HG03442 (cell line): Measurements from ENCODE around the gene GZF1.
A peak's percentile ranks its signal among the peaks of the same experiment; 100 is the strongest.
"Not testable (repeated sequence)": the region's sequence is repeated elsewhere in the genome, so short reads cannot be mapped to it uniquely, and the experiment has no call there.

Source experiments
- ATAC-seq: cut with Tn5 transposase; IDR thresholded peaks from one replicate; pipeline ENCODE4 v1.9.1; 2021; ENCODE audit warnings: mild to moderate bottlenecking, moderate library complexity; ENCODE audit not compliant: unreplicated experiment

The GZF1 gene

GRCh38 chr20:23344336-23344735, 17.6 kb upstream of the GZF1 start:
- no peak for ATAC-seq

- no peak for ATAC-seq
Measured at GRCh38 chr20:23346002-23346401, 16.0 kb upstream of the GZF1 start.

GRCh38 chr20:23347791-23348190, 14.2 kb upstream of the GZF1 start:
- no peak for ATAC-seq

- not testable (repeated sequence) for ATAC-seq
Measured at GRCh38 chr20:23348510-23348909, 13.5 kb upstream of the GZF1 start.

DNA sequence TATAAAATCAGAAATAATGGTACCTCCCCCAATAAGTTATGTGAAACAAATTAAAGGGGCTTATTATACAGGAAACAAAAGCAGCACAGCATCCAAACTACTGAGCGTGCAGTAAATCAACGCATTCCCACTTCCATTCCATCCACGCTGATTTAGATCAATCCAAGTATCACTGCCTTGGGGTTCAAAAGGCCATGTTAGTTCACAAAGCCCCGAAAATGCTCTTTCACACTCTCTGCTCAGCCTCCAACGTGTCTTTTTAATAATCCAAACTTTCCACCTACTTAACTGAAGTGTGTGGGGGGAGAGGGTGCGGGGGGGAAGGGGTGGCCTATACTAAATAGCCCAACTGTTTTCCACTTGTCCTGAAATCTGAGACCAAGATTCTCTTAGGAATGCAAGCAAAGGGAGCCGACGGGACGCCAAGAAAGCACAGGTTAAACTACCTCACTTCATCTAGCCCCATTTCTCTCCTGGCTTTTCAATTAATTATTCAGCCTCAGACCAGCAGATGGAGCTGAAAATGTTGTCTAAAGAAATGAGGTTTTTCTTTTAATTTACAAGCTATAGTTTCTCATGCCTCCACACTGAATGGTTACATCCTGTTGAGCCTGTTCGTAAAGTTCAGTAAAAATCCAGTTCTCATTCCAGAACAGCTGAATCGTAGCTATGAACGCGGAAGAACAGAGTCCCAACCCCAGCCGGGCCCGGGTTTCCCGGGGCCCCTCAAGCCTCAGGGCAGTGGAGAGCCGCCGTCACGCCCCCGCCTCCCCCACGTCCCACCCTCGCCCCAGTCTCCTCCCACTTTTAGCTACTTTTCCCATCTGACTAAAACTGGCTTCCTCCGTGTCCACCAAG, 12.4 kb upstream of the GZF1 start:
- ATAC-seq = peak; percentile 21

DNA sequence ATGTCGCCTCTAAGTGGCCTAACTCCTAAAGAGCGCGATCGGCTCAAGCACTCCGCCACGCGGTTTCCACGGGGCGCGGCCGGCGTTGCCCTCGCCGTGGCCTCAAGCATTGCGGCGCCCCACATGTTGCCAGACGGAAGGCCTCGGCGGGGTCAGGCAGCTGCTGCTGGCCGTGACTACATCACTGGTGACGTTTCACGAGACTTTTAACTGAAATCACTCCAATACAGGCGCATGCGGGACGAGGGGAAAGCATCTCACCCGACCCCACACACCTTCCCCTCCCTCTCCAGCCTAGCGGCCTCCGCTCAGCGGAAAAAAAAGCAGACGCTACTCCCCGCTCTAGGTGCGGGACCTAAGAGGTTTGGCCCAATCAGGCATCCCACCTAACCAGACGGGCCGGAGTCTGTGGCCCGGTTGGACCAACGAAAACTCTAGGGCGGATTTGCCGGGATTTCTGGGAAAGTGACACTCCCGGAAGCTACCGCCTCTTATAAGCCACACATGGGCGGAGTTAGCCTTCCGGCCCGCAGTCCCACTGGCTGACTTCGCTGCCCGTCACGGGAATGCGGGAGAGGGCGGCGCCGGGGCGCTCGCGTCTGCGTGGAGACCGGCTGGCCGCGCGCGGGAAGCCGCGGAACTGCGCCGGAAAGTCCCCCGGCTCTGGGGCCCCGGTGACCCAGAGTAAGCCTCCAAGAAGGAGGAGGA, 11.6 kb upstream of the GZF1 start, which contains the start of gene NXT1:
Gene NXT1 (plus strand): TSS at position 596 of the 708 bp plus-strand sequence. CDS start 3,251 bp downstream, outside the sequence.
- ATAC-seq = peak; percentile 81

- ATAC-seq = peak; percentile 26
Measured at GRCh38 chr20:23350904-23351838, 10.8 kb upstream of the GZF1 start.

DNA sequence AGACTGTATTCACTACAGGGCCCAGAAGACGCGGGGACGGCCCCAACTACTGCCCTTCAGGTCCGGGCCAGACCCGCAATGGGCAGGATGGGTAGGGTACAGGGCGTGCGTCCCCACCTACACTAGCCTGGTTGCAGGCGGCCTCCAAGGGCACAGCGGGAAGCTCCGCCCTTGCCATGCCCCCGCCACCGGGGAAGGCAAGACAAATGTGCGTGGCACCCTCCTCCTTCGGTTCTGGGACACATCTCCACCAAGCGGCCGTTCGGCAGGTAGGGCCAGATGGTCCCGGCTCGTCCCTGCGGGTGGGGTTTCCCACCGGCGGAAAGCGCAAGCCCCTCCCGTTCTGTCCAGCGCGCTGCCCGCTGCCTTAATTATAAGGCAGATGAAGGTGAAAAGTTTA, 5.8 kb upstream of the GZF1 start:
- no peak for ATAC-seq

GRCh38 chr20:23357767-23358562, 4.0 kb upstream of the GZF1 start:
- peak; percentile 73 for ATAC-seq

DNA sequence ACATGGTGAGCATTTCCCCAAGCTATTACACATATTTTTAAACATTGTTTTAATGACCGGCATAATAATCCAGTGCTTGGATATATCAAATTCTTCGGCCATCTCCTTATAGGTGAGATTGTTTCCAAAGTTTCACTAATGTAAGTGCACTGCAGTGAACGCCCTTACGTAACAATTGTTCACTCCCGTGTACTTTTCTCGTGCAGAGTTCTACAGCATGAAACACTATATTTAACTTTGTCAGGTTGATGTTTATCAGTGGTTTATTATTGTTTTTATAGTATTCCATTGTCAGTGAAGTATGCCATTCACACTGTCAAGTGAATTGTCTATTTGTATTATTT, 3.4 kb upstream of the GZF1 start:
- ATAC-seq = no peak

DNA sequence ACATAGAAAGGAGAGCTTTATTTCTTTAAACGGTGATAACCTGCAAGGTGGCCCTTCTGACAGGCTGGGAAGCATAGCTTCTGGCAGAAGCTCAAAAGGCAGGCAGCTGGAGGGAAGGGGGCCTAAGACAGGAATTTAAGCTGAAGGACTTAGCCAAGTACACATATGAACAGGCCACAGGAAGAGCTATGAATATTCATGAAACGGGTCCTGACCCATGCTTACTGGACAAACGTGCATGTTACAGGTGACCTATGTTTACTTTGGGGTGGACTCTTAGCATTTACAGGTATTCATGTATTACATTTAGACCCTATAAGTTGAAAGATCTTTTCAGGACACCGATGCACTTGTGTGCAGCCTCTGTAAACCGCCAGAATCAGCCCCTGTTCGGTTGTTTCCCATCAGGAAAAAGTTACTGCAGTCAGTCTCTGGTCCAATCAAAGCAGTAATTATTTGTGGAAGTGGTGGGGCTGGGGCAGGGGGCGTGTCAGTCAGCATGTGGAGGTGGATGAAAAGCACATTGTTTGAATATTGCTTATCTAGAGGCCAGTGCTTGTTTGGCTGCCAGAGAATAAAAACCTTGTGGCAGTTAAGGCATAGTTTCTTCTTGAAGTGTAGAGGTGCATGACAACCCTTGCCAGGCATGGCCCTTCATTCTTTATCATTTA, 2.9 kb upstream of the GZF1 start:
- ATAC-seq = no peak

GRCh38 chr20:23360531-23360930, 1.5 kb upstream of the GZF1 start:
- no peak for ATAC-seq

DNA sequence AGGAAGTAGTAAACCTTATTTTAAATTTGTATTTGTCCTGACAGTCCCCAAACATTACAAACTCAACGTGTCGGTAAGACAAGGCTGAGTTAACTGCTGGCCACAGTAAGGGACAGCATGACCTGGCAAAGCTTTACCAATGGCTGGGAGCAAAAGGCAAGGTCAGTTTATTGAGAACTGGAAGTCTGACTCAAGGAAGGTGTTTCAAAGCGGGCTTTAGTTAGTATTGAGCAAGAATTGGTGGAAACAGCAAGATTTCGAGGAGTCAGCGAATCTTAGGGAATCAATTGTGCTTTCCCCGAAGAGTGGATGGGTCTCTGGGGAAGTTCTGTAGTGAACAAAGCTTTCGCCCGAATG, 885 bp upstream of the GZF1 start:
- no peak for ATAC-seq

DNA sequence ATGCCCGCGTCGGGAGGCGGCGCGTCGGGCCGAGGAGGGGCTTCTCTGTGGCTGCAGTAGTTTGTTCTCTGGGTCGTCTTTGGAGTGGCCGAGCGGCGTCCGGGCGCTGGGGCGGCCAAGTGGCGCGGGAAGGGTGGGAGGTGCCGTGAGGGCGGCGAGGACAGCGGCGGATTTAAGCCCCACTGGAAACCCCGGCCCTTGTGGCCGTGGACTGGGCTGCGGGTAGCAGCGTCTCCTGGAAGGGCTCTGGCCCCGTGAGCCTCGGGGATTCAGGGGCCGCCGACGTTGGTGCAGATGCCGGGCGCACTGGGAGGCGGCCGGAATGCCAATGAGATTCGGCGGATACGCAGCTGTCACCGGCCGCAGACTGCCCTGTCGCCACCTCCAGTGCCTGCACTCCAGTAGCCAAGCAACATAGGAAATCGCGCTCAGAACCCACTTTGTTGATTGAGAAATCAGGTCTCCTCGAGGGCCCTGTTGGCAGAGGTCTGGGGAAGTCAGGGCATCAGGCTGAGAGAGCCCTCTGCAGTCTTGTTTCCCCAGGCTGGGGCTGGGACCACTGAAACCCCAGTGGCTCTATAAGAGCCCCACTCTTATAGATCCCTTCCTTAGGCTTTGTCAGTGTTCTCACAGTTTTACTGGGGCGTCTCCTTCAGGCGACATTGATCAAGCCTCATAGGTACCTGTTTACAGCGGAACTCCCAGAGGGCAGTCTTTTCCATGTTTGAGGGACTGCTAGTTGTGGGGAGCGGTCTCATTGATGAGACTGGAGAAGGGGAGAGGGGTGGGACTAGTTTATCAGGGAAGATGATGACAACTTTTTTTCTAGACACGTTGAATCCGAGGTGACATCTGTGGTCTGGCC, 642 bp downstream of the GZF1 start:
- peak; percentile 6 for ATAC-seq

DNA sequence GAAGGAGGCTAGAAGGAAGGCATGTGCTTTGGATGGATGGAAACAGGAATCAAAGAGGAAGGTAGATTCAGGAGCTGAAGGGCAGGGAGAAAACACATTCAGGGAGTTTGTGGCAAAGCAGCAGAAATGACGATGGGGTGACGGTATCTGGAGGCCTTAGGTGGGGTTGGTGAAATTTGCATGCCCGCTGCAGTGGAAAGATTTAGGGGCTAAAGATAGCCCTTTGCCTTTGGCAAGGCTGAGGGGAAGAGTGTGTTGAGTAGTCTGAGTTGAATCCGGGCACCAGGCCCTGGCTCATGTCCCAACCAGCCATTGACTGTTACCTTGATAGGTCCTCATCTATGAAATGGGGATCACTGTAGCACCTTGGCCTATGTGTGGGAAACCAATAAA, 1.3 kb downstream of the GZF1 start:
- no peak for ATAC-seq

GRCh38 chr20:23365390-23366165, 3.6 kb downstream of the GZF1 start:
- ATAC-seq = no peak

- no peak for ATAC-seq
Measured at GRCh38 chr20:23366384-23366783, 4.4 kb downstream of the GZF1 start.

DNA sequence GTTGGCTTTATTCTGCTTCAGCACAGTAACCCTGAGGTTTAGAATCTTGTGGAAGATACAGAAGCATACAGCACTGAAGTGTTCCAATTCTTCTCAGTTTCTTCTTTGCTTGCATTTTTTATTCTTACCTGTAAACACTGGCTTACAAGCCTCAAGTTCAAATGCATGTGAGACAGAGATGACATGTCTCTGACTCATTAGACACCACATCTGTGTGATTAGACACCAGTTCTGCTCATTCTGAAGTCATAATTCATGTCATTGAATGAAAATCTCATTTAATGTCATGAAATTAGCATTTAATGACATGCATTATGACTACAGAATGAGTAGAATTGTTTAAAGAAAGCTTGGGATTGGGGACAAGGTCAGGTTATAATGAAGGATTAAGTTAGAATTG, 5.8 kb downstream of the GZF1 start:
- ATAC-seq = no peak
